Measurements from ENCODE around the gene ZNF117. TPM values are rescaled to one million over a fixed set of nuclear protein-coding genes. Genes with fewer than 3 reads are reported as not detected.
"Not testable (repeated sequence)": the region's sequence is repeated elsewhere in the genome, so short reads cannot be mapped to it uniquely, and the experiment has no call there.

The ZNF117 gene
- total RNA-seq, 4 donors from 2014 or later, result 1.9 to 8.4 (median 4.4) TPM

DNA sequence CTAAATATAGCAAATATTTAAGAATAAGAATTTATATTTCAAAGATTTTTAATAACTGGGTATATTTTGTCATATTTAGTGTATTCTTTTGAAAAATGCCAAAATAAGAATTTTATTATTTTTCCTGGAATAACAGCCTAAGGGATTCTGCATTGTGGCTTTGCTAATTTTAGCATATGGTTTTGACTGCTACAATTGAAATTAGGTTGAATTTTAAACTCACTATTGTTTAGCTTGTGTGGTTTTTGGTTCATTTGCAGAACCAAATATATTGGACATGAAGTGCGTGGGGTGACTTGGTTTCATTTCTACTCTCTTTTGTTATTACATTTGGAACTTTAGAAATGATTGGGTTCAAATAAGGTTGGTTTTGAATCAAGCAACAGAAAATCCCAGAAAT, 52.3 kb downstream of the ZNF117 start:
- Histone ChIP-seq H3K36me3 (no peaks in the 10 kb centered on the region), H3K4me1 (no peaks in the 10 kb centered on the region), H3K27me3 (peaks cover 4% of the 10 kb centered on the region), H3K9me3 (peaks cover 0 to 11% (median 0%) of the 10 kb centered on the region in 3 donors), H3K4me3 (no peak overlapping the region), H3K27ac (no peak overlapping the region)
- TF ChIP-seq EP300 (IDR thresholded peaks at IDR 0.05) (no peak), POLR2A (IDR thresholded peaks at IDR 0.05) (no peak), POLR2AphosphoS5 (IDR thresholded peaks at IDR 0.05) (no peak)
- TF ChIP-seq, protein P1, sequence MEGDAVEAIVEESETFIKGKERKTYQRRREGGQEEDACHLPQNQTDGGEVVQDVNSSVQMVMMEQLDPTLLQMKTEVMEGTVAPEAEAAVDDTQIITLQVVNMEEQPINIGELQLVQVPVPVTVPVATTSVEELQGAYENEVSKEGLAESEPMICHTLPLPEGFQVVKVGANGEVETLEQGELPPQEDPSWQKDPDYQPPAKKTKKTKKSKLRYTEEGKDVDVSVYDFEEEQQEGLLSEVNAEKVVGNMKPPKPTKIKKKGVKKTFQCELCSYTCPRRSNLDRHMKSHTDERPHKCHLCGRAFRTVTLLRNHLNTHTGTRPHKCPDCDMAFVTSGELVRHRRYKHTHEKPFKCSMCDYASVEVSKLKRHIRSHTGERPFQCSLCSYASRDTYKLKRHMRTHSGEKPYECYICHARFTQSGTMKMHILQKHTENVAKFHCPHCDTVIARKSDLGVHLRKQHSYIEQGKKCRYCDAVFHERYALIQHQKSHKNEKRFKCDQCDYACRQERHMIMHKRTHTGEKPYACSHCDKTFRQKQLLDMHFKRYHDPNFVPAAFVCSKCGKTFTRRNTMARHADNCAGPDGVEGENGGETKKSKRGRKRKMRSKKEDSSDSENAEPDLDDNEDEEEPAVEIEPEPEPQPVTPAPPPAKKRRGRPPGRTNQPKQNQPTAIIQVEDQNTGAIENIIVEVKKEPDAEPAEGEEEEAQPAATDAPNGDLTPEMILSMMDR (IDR thresholded peaks at IDR 0.05), result no peak
- no peak for ATAC-seq
- 95 to 100% methylated on average over 1 of the region's 1 CpG for WGBS, 2 donors (ENCODE audit: low coverage in 1 of 2)

DNA sequence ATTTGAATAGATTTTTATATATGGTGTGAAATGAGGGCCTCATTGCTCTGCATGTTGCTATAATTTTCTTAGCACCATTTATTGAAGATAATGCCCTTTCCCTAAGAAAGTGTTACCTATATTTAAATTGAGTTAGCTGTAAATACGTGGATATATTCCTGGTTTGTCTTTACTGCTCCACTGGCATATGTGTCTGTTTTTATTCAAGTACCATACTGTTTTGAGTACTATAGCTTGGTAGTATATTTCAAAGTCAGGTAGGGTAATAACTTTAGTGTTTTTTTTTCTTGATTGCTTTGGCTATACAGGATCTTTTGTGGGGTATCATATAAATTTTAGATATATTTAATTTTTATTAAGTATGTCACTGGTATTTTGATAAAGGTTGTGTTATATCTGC, 56.4 kb downstream of the ZNF117 start:
- TF ChIP-seq POLR2A (IDR thresholded peaks at IDR 0.05) (no peak), EP300 (IDR thresholded peaks at IDR 0.05) (no peak), POLR2AphosphoS5 (IDR thresholded peaks at IDR 0.05) (no peak)
- TF ChIP-seq, protein P1 (IDR thresholded peaks at IDR 0.05), result no peak
- H3K27me3 ChIP-seq, result no peaks in the 10 kb centered on the region
- no peaks in the 10 kb centered on the region for H3K36me3 ChIP-seq
- no peaks in the 10 kb centered on the region for H3K4me1 ChIP-seq
- ATAC-seq, result no peak
- H3K4me3 ChIP-seq, result no peak overlapping the region
- 89 to 94% methylated on average over 1 of the region's 1 CpG for WGBS, 2 donors (ENCODE audit: low coverage in 1 of 2)
- H3K27ac ChIP-seq, result no peak overlapping the region
- H3K9me3 ChIP-seq, result peaks cover 0 to 11% (median 0%) of the 10 kb centered on the region in 3 donors

DNA sequence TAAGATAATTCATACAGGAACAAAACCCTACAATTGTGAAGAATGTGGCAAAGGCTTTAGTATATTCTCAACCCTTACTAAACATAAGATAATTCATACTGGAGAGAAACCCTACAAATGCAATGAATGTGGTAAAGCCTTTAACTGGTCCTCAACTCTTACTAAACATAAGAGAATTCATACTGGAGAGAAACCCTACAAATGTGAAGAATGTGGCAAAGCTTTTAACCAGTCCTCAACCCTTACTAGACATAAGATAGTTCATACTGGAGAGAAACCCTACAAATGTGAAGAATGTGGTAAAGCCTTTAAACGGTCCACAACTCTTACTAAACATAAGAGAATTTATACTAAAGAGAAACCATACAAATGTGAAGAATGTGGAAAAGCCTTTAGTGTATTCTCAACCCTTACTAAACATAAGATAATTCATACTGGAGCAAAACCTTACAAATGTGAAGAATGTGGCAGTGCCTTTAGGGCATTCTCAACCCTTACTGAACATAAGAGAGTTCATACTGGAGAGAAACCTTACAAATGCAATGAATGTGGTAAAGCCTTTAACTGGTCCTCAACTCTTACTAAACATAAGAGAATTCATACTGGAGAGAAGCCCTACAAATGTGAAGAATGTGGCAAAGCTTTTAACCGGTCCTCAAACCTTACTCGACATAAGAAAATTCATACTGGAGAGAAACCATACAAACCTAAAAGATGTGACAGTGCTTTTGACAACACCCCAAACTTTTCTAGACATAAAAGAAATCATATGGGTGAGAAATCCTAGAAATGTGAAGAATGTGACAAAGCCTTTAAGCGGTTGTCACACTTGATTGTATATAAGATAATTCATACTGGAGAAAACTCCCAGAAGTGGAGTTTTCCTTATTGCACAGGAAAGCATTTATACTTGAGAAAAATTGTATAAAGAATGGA, 62.3 kb downstream of the ZNF117 start:
- not testable (repeated sequence) for ATAC-seq, H3K27ac ChIP-seq, H3K4me1 ChIP-seq, H3K4me3 ChIP-seq, H3K27me3 ChIP-seq
- Histone ChIP-seq H3K36me3 (peaks cover 0 to 47% of the 10 kb centered on the region in 2 donors), H3K9me3 (peaks cover 0 to 13% (median 0%) of the 10 kb centered on the region in 3 donors)
- 93 to 98% methylated on average over 3 to 4 of the region's 4 CpGs for WGBS, 2 donors (ENCODE audit: low coverage in 1 of 2)

Small RNA genes lying within 50 kb of the gene (small RNA-seq; reads per million reads assigned to genes)
- 0 reads per million in 4 donors for gene RNU6-1229P

Other genes starting within 250 kb of the ZNF117 start
- 10 to 100 TPM in 1 of 4 donors, 1 to 10 TPM in 3; 3.3 to 16.2 (median 6.7) TPM for gene ZNF138, start 196.6 kb downstream of the ZNF117 start, total RNA-seq
- 1 to 10 TPM; 3.0 to 7.8 (median 4.1) TPM for gene ZNF273, start 87.8 kb downstream of the ZNF117 start, total RNA-seq
- gene ERV3-1, start 15.7 kb upstream of the ZNF117 start, total RNA-seq, result 10 to 100 TPM in 2 of 4 donors, 1 to 10 TPM in 2; 5.6 to 17.7 (median 9.4) TPM

Data from gastroesophageal sphincter (tissue), 4 donors.